Measurements from ENCODE around the gene TNFAIP1. TPM values are rescaled to one million over a fixed set of nuclear protein-coding genes. Genes with fewer than 3 reads are reported as not detected.
A peak's percentile ranks its signal among the peaks of the same experiment; 100 is the strongest.

TNFAIP1 gene
- total RNA-seq, 1 experiment from 2014 or later: 33.4 TPM

GRCh38 chr17:28334171-28334570 is 1.4 kb upstream of the TNFAIP1 start:
- intact Hi-C loops (cut with micrococcal nuclease): no loop called here
- no peaks in the 10 kb centered on the region for H3K27me3 ChIP-seq (ENCODE audit: insufficient read depth, low read length)
- H3K79me2 ChIP-seq (ENCODE audit: insufficient read depth, low read length): peaks cover 29% of the 10 kb centered on the region
- H3K4me3 ChIP-seq (replicated peaks in 1 of 2; ENCODE audit: low read depth in 1 of 2, low read length in 2 of 2): peak overlapping the region; percentile 97 to 99
- no peaks in the 10 kb centered on the region for H4K20me1 ChIP-seq (ENCODE audit: insufficient read depth)
- POLR2A ChIA-PET: no interaction called here
- peak overlapping the region; percentile 93 for H3K4me2 ChIP-seq (ENCODE audit: low read length)
- CTCF ChIA-PET: interaction anchor here (1.6 kb wide), 1 partner anchor 24 kb away, joined by 6 read pairs; the partner anchor contains the start of gene POLDIP2
- RAD21 ChIA-PET (ENCODE audit: low non-redundant PET in 1 of 2, low total read pairs in 2 of 2, uncharacterized antibody in 2 of 2, unreplicated experiment in 2 of 2): interaction anchor here in 1 of 2 experiments (2.5 kb wide), 1 partner anchor 23 kb away, joined by 9 read pairs; the partner anchor contains the start of gene POLDIP2
- peaks cover 0 to 2% of the 10 kb centered on the region in 2 experiments; a peak in 2 of 4 replicates for H3K36me3 ChIP-seq (ENCODE audit: control insufficient read depth in 1 of 2, insufficient read depth in 2 of 2, low read length in 2 of 2)
- no peak overlapping the region for H3K27ac ChIP-seq (ENCODE audit: low read depth, low read length)
- no peak for TF ChIP-seq CTCF (IDR thresholded peaks at IDR 0.05 in 2 of 3, conservative IDR thresholded peaks at IDR 0.05 in 1 of 3; ENCODE audit: borderline replicate concordance in 1 of 3, insufficient read depth in 1 of 3, low read depth in 2 of 3, low read length in 2 of 3)
- H3K9me3 ChIP-seq (ENCODE audit: control insufficient read depth in 1 of 2, insufficient read depth in 1 of 2, low read depth in 1 of 2, low read length in 2 of 2): no peaks in the 10 kb centered on the region
- H3K4me1 ChIP-seq (ENCODE audit: control insufficient read depth in 1 of 2, insufficient read depth in 2 of 2, low read length in 2 of 2): peaks cover 16 to 38% of the 10 kb centered on the region in 2 experiments
- DNase-seq (ENCODE audit: low read depth, low spot score): no peak
- H3K9ac ChIP-seq (ENCODE audit: low read length): peak overlapping the region; percentile 89
- no peaks in the 10 kb centered on the region for H3K9me2 ChIP-seq (ENCODE audit: insufficient read depth)
- no TSS peak for BruUV-seq (replicated peaks)
- ATAC-seq: no peak
- H2AFZ ChIP-seq (ENCODE audit: low read depth, low read length, poor library complexity, severe bottlenecking): no peak overlapping the region

GRCh38 chr17:28334666-28335200 is 828 bp upstream of the TNFAIP1 start:
- Histone ChIP-seq H3K27me3 (ENCODE audit: insufficient read depth, low read length) (no peaks in the 10 kb centered on the region), H3K79me2 (ENCODE audit: insufficient read depth, low read length) (peaks cover 32% of the 10 kb centered on the region), H3K9me3 (ENCODE audit: control insufficient read depth in 1 of 2, insufficient read depth in 1 of 2, low read depth in 1 of 2, low read length in 2 of 2) (no peaks in the 10 kb centered on the region), H3K36me3 (ENCODE audit: control insufficient read depth in 1 of 2, insufficient read depth in 2 of 2, low read length in 2 of 2) (peaks cover under 1 to 5% of the 10 kb centered on the region in 2 experiments; a peak in 3 of 4 replicates), H3K9me2 (ENCODE audit: insufficient read depth) (no peaks in the 10 kb centered on the region), H3K4me1 (ENCODE audit: control insufficient read depth in 1 of 2, insufficient read depth in 2 of 2, low read length in 2 of 2) (peaks cover 16 to 38% of the 10 kb centered on the region in 2 experiments), H4K20me1 (ENCODE audit: insufficient read depth) (no peaks in the 10 kb centered on the region), H3K27ac (ENCODE audit: low read depth, low read length) (peak overlapping the region; percentile 81; the same call in 1 of the 2 replicates), H3K4me3 (replicated peaks in 1 of 2; ENCODE audit: low read depth in 1 of 2, low read length in 2 of 2) (peak overlapping the region; percentile 97 to 99), H3K9ac (ENCODE audit: low read length) (peak overlapping the region; percentile 89), H2AFZ (ENCODE audit: low read depth, low read length, poor library complexity, severe bottlenecking) (no peak overlapping the region), H3K4me2 (ENCODE audit: low read length) (peak overlapping the region; percentile 93)
- RAD21 ChIA-PET (ENCODE audit: low non-redundant PET in 1 of 2, low total read pairs in 2 of 2, uncharacterized antibody in 2 of 2, unreplicated experiment in 2 of 2): interaction anchor here in 1 of 2 experiments (2.5 kb wide), 1 partner anchor 23 kb away, joined by 9 read pairs; the partner anchor contains the start of gene POLDIP2
- CTCF ChIA-PET: interaction anchor here (0.7 to 1.9 kb wide), 4 partner anchors 15 to 83 kb away, joined by 3 to 11 read pairs (median 4); partner anchors contain the start of gene POLDIP2
- BruUV-seq (replicated peaks): TSS peak; percentile 43
- TF ChIP-seq ZBTB33 (IDR thresholded peaks at IDR 0.05; ENCODE audit: extremely low read depth, insufficient replicate concordance, low read length): no peak
- no peak for TF ChIP-seq CTCF (IDR thresholded peaks at IDR 0.05 in 2 of 3, conservative IDR thresholded peaks at IDR 0.05 in 1 of 3; ENCODE audit: borderline replicate concordance in 1 of 3, insufficient read depth in 1 of 3, low read depth in 2 of 3, low read length in 2 of 3)
- ATAC-seq (no peak), DNase-seq (ENCODE audit: low read depth, low spot score) (no peak)
- POLR2A ChIA-PET: interaction anchor here (1.1 to 2.0 kb wide), 4 partner anchors 9 to 21 kb away, joined by 6 to 26 read pairs (median 7); partner anchors contain the start of genes POLDIP2 and TMEM97
- intact Hi-C loops (cut with micrococcal nuclease): loop anchor here (1.0 to 5.0 kb wide), 2 partner anchors 15 to 102 kb away; partner anchors contain the start of gene TMEM97

Data from HCT116 (cell line).